ENCODE results near the gene VSTM2L.

Gene VSTM2L

DNA sequence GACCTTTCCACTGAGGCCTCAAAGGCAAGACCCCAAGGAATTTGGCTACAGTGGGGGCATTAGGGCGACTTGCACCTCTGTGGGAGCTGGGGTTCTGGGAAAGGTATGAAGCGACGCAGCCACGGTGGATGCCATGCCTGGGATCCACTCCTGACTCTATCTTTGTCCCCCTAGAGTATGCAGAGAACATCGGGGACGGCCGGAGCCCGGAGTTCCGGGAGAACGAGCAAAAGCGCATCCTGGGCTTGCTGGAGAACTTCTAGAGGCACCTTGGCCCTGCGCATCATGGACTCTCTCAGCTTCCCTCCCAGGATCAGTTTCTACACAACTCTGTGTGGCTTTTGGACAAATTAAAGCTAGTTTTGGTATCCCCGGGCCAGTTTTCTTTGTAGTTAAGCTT, 31.2 kb upstream of the VSTM2L start:
- H3K4me3 ChIP-seq (ENCODE audit: control insufficient read depth, low read depth, low read length), result no peak overlapping the region
- TF ChIP-seq, protein P1, sequence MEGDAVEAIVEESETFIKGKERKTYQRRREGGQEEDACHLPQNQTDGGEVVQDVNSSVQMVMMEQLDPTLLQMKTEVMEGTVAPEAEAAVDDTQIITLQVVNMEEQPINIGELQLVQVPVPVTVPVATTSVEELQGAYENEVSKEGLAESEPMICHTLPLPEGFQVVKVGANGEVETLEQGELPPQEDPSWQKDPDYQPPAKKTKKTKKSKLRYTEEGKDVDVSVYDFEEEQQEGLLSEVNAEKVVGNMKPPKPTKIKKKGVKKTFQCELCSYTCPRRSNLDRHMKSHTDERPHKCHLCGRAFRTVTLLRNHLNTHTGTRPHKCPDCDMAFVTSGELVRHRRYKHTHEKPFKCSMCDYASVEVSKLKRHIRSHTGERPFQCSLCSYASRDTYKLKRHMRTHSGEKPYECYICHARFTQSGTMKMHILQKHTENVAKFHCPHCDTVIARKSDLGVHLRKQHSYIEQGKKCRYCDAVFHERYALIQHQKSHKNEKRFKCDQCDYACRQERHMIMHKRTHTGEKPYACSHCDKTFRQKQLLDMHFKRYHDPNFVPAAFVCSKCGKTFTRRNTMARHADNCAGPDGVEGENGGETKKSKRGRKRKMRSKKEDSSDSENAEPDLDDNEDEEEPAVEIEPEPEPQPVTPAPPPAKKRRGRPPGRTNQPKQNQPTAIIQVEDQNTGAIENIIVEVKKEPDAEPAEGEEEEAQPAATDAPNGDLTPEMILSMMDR (conservative IDR thresholded peaks at IDR 0.05; ENCODE audit: control insufficient read depth, insufficient read depth, low read depth, low read length), result no peak
- no peak for DNase-seq (ENCODE audit: low read depth)

DNA sequence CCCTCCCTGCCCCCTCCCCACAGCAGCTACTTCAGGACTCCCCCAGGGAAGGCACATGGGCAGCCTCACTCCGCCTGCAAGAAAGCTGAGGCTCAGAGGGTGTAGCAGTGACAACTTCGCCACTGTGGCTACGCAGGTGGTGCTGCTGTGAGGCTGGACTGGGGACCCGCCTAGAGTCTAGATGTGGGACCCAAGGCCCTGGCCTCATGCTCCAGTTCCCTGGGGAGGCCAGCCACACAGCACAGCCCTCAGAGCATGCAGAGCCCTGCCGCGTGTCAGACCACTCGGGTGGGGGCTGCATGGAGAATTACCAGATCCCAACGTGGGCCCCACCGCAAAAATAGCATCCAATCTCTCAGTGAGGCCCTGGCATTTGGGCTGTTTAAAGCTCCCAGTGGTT, 30.8 kb upstream of the VSTM2L start:
- DNase-seq (ENCODE audit: low read depth), result no peak
- TF ChIP-seq, protein P1 (conservative IDR thresholded peaks at IDR 0.05; ENCODE audit: control insufficient read depth, insufficient read depth, low read depth, low read length), result no peak
- H3K4me3 ChIP-seq (ENCODE audit: control insufficient read depth, low read depth, low read length), result no peak overlapping the region

DNA sequence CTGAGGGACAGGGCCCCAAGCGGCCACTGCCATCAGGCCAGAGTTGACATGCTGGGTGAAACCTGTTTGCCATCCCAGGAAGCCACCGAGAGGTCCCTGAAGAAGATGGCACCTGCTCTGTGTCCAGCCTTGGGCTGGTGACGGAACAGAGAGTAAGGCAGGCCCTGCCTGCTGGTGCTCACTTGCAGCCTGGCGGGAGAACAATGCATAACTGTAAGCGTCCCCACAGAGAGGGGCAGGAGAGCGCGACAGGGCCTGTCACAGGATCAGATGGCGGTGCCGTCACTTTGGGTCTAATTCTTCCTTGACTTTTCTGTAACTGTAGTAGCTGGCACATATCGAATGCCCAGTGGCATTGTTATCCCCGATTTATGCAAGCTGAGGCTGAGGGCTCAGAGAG, 29.0 kb upstream of the VSTM2L start:
- no peak overlapping the region for H3K4me3 ChIP-seq (ENCODE audit: control insufficient read depth, low read depth, low read length)
- TF ChIP-seq, protein P1 (conservative IDR thresholded peaks at IDR 0.05; ENCODE audit: control insufficient read depth, insufficient read depth, low read depth, low read length), result no peak
- DNase-seq (ENCODE audit: low read depth), result no peak

DNA sequence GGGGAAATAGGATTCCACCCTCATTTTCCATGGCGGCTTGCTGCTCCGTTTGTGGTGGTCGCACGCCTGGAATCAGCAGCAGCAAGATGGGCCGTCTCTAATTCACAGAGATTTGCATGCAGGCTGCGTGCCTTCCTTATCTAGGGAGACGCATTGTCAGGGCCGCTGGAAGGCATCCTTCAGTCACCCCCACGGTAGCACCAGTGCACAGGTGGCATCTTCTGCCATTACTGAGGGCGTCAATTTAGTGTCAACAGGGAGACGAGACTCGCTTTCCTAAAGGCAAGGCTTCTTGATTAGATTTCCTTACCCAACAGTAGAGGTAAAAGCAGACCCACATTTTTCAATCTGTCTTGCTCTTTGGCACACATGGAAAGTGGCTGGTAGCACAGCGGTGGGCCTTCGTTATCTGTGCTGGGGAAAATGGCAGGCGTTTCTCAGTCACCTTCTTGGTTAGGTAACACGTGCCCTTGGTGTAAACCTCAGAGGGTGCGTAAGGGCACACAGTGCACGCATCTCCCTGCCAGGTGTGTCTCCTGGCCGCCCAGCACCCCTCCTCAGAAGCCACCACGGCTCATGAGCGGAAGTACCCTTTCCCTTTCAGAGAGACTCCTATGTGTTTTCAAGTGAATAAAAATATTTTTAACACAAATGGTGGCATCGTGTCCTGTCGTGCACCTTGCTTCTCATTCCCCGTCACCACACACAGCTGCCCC, 27.3 kb upstream of the VSTM2L start:
- no peak overlapping the region for H3K4me3 ChIP-seq (ENCODE audit: control insufficient read depth, low read depth, low read length)
- no peak for DNase-seq (ENCODE audit: low read depth)
- TF ChIP-seq, protein P1 (conservative IDR thresholded peaks at IDR 0.05; ENCODE audit: control insufficient read depth, insufficient read depth, low read depth, low read length), result no peak

DNA sequence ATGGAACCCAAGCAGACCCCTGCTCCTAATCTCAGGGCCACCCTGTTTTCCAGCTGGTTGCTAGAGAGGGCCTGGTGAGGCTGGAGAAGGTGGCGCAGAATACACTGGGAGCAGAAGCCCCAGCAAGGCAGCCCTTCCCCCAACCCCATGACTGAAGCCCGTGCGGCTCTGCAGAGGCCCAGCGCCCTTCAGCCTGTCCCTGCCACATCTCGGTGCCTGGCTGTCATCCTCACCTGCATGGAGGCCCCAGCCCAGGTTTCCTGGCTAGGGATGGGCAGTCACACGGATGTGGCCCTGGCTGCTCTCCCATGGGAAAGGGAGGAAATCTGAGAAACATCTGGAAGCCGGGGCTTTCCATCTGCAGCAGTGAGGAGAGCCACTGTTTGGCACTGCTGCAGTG, 26.1 kb upstream of the VSTM2L start:
- no peak for DNase-seq (ENCODE audit: low read depth)
- H3K4me3 ChIP-seq (ENCODE audit: control insufficient read depth, low read depth, low read length), result no peak overlapping the region
- TF ChIP-seq, protein P1 (conservative IDR thresholded peaks at IDR 0.05; ENCODE audit: control insufficient read depth, insufficient read depth, low read depth, low read length), result no peak

DNA sequence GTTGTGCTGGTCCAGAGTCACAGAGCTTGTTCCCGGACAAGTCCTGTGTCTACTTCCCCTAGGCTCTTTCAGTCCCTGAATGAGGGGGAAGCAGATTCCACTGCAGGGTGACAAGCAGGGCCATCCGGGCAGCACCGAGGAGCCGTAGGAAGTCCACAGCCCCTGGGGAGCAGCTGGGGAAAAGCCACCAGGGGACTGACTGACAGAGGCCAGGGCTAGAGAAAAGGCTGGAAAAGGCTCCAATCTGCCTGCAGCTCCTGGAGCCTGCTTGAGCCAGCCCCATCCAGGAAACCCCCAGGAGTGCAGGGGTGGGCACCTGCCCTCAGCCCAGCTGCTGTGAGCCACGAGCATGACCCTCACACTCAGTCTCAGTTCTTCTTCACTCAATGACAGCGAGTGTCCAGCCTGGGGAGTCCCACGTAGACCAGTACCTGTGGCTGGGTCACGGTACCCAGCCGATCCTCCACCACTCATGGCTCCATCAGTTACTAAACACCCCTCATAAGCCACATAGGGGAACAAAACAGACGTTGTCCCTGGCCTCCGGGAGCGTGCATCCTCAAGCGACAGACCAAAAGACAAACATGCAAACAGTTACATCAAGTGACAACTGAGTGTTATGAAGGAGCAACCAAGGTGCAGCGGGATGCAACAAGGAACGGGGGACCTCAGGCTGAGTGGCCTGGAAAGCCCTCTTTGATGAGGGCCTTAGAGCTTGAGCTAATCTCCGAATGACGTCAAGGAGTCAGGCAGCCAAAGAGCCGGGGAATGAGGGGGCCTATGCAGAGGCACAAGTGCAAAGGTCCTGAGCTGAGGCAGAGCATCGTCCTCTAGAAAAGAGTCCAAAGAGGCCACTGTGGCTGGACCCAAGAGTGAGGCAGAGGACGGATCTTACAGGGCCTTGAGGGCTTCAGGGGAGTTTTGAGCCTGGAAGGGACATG, 24.8 kb upstream of the VSTM2L start:
- TF ChIP-seq, protein P1 (conservative IDR thresholded peaks at IDR 0.05; ENCODE audit: control insufficient read depth, insufficient read depth, low read depth, low read length), result no peak

More for the DNA sequence above, 24.8 kb upstream of the VSTM2L start:
- no peak for DNase-seq (ENCODE audit: low read depth)
- no peak overlapping the region for H3K4me3 ChIP-seq (ENCODE audit: control insufficient read depth, low read depth, low read length)

Measured in fibroblast of mammary gland (primary cell).